ENCODE data around the gene MADD.

Gene MADD

GRCh38 chr11:47378836-47379170, 108.9 kb downstream of the MADD start:
- H3K56ac ChIP-seq (ENCODE audit: low read length) = peak overlapping the region; percentile 30
- H3K23ac ChIP-seq (ENCODE audit: low read length) = no peak overlapping the region
- H3K4ac ChIP-seq (ENCODE audit: low read depth, low read length) = no peak overlapping the region
- no peak overlapping the region for H2BK120ac ChIP-seq (ENCODE audit: low read depth, low read length)
- no peak overlapping the region for H2BK5ac ChIP-seq (ENCODE audit: low read length)
- no peaks in the 10 kb centered on the region for H3K79me2 ChIP-seq (ENCODE audit: control insufficient read depth, insufficient read depth, low read length)
- no peak overlapping the region for H2BK15ac ChIP-seq (replicated peaks; ENCODE audit: low read depth)
- H3K27me3 ChIP-seq (ENCODE audit: insufficient read depth, low read length, poor library complexity) = no peaks in the 10 kb centered on the region
- no peak overlapping the region for H3K4me3 ChIP-seq (ENCODE audit: low read length)
- peak overlapping the region; percentile 16 for H4K5ac ChIP-seq (ENCODE audit: low read length)
- H3K79me1 ChIP-seq (ENCODE audit: low read length) = no peaks in the 10 kb centered on the region
- H2AK5ac ChIP-seq (ENCODE audit: low read length) = no peak overlapping the region
- H4K8ac ChIP-seq (ENCODE audit: low read depth, low read length) = no peak overlapping the region
- no peak overlapping the region for H3K18ac ChIP-seq (ENCODE audit: low read length)
- no peak overlapping the region for H3K9ac ChIP-seq (ENCODE audit: low read length)
- no peak overlapping the region for H3K27ac ChIP-seq (ENCODE audit: low read depth, low read length)
- DNase-seq = no peak
- peaks cover 5% of the 10 kb centered on the region for H3K4me1 ChIP-seq (ENCODE audit: control insufficient read depth, low read depth, low read length)
- no peak overlapping the region for H3K4me2 ChIP-seq (ENCODE audit: low read length)
- H3K36me3 ChIP-seq (ENCODE audit: control insufficient read depth, insufficient read depth, low read length) = no peaks in the 10 kb centered on the region

DNA sequence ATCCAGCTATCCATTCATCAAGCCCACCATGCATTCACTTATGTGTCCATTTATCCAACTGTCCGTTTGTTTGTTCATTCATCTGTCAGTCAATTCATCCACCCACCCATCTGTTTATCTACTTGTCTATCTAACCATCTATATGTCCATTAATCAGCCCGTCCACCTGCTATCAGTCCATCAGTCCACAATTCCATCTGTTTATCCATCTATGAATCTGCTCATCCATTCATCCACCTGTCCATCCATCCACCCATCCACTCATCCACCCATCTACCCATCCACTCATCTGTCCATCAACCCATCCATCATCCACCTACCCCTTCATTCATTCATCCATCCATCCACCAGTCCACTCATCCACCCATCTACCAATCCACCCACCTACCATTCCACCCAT, 109.4 kb downstream of the MADD start:
- H3K4ac ChIP-seq (ENCODE audit: low read depth, low read length) = no peak overlapping the region
- no peaks in the 10 kb centered on the region for H3K79me1 ChIP-seq (ENCODE audit: low read length)
- H3K27me3 ChIP-seq (ENCODE audit: insufficient read depth, low read length, poor library complexity) = no peaks in the 10 kb centered on the region
- no peak overlapping the region for H4K5ac ChIP-seq (ENCODE audit: low read length)
- H3K36me3 ChIP-seq (ENCODE audit: control insufficient read depth, insufficient read depth, low read length) = no peaks in the 10 kb centered on the region
- H2BK15ac ChIP-seq (replicated peaks; ENCODE audit: low read depth) = no peak overlapping the region
- DNase-seq = no peak
- H3K27ac ChIP-seq (ENCODE audit: low read depth, low read length) = no peak overlapping the region
- no peak overlapping the region for H2BK120ac ChIP-seq (ENCODE audit: low read depth, low read length)
- no peak overlapping the region for H3K9ac ChIP-seq (ENCODE audit: low read length)
- H2BK5ac ChIP-seq (ENCODE audit: low read length) = no peak overlapping the region
- H3K4me3 ChIP-seq (ENCODE audit: low read length) = no peak overlapping the region
- H3K56ac ChIP-seq (ENCODE audit: low read length) = no peak overlapping the region
- H3K4me2 ChIP-seq (ENCODE audit: low read length) = no peak overlapping the region
- no peak overlapping the region for H4K8ac ChIP-seq (ENCODE audit: low read depth, low read length)
- H3K18ac ChIP-seq (ENCODE audit: low read length) = no peak overlapping the region
- no peaks in the 10 kb centered on the region for H3K79me2 ChIP-seq (ENCODE audit: control insufficient read depth, insufficient read depth, low read length)
- no peak overlapping the region for H2AK5ac ChIP-seq (ENCODE audit: low read length)
- WGBS (ENCODE audit: extremely low coverage, insufficient coverage, low lambda C conversion rate) = no CpG with 5 or more reads among the region's 2 CpGs
- no peak overlapping the region for H3K23ac ChIP-seq (ENCODE audit: low read length)
- peaks cover 5% of the 10 kb centered on the region for H3K4me1 ChIP-seq (ENCODE audit: control insufficient read depth, low read depth, low read length)

Measured in mesendoderm (in vitro differentiated cells).